GM12864 (cell line): ENCODE results near the gene MIEF1.

Experiments used
- DNase-seq: peaks from one replicate; pipeline ENCODE4 v3.0.0-alpha.2; 2011; ENCODE audit warnings: low read depth
- H3K4me3 ChIP-seq: 2 replicates; pipeline ENCODE4 v1.5.1; 2011; ENCODE audit warnings: mild to moderate bottlenecking, low read depth, low read length, control low read depth
- TF ChIP-seq, protein P1 (sequence below): IDR thresholded peaks from 2 replicates; pipeline ENCODE4 v1.5.1; 2011; ENCODE audit warnings: low read depth, mild to moderate bottlenecking, moderate library complexity, low read length, control low read depth, inconsistent platforms; ENCODE audit errors: missing control alignments

Gene MIEF1

GRCh38 chr22:39530692-39531331, 28.7 kb downstream of the MIEF1 start:
- TF ChIP-seq, protein P1, sequence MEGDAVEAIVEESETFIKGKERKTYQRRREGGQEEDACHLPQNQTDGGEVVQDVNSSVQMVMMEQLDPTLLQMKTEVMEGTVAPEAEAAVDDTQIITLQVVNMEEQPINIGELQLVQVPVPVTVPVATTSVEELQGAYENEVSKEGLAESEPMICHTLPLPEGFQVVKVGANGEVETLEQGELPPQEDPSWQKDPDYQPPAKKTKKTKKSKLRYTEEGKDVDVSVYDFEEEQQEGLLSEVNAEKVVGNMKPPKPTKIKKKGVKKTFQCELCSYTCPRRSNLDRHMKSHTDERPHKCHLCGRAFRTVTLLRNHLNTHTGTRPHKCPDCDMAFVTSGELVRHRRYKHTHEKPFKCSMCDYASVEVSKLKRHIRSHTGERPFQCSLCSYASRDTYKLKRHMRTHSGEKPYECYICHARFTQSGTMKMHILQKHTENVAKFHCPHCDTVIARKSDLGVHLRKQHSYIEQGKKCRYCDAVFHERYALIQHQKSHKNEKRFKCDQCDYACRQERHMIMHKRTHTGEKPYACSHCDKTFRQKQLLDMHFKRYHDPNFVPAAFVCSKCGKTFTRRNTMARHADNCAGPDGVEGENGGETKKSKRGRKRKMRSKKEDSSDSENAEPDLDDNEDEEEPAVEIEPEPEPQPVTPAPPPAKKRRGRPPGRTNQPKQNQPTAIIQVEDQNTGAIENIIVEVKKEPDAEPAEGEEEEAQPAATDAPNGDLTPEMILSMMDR: peak; percentile 14
- DNase-seq: no peak
- peak overlapping the region; percentile 93 for H3K4me3 ChIP-seq

- DNase-seq: peak; percentile 100
- H3K4me3 ChIP-seq: peak within 1 kb of the TSS; percentile 93
- TF ChIP-seq, protein P1: no peak
Observed at GRCh38 chr22:39532215-39533073, 30.4 kb downstream of the MIEF1 start, which contains the start of gene RPS19BP1. Gene RPS19BP1, minus strand, starts transcription at chr22:39532748. Its CDS starts 10 bp downstream, at chr22:39532738.

- TF ChIP-seq, protein P1: no peak
- H3K4me3 ChIP-seq: no peak overlapping the region
- no peak for DNase-seq
Observed at GRCh38 chr22:39534092-39534506, 32.0 kb downstream of the MIEF1 start.

DNA sequence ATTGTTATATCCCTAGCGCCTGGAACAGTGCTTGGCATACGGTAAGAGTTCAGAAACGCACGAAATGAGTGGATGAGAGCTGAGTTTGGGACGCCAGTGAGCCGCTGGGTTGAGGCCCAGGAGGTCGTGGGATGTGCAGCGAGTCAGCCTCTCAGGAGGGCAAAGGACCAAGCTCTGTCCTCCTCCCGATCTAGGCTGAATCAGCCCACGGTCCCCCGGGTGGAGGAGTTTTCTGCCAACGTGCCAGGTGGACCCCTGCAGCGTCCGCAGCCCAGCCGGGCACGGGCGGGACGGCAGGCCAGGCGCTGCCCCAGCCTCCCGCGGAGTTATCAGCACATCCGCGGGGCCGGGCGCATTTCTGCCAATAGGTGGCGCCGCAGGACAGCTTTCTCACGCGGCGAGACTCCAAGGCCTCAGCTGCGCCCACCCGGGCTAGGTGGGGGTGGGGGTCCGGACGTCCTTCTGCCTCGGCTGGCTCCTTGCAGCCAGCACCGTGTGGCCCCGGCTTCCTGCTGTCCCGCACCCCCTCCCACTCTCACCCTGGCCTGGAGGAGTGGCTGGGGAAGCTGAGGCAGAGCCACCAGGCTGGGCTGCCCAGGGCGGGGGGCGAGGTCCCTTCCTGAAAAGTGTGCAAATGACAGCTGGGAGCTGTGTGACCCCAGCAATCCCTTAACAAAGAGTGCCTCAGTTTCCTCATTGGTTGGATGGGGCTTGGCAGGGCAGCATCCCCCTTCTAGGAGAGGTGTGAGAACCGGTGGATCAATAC, 32.7 kb downstream of the MIEF1 start:
- no peak for DNase-seq
- no peak overlapping the region for H3K4me3 ChIP-seq
- TF ChIP-seq, protein P1: peak; percentile 82

- DNase-seq: no peak
- H3K4me3 ChIP-seq: no peak overlapping the region
- TF ChIP-seq, protein P1: no peak
Observed at GRCh38 chr22:39535357-39535725, 33.3 kb downstream of the MIEF1 start.

GRCh38 chr22:39535831-39536449, 33.9 kb downstream of the MIEF1 start:
- no peak overlapping the region for H3K4me3 ChIP-seq
- TF ChIP-seq, protein P1: no peak
- DNase-seq: no peak
